CD14-positive monocyte (primary cell): Measurements from ENCODE around the gene INPP4A. TPM values are rescaled to one million over a fixed set of nuclear protein-coding genes. Genes with fewer than 3 reads are reported as not detected.
A peak's percentile ranks its signal among the peaks of the same experiment; 100 is the strongest.

Experiments
- DNase-seq, 3 donors: peaks; one replicate each; pipeline ENCODE4 v3.0.0-alpha.2; 2011 to 2022
- H2AFZ ChIP-seq: 2 replicates; pipeline ENCODE4 v1.6.0; 2012; ENCODE audit warnings: mild to moderate bottlenecking, low read depth, low read length, inconsistent platforms; ENCODE audit not compliant: insufficient read depth, poor library complexity, severe bottlenecking
- H3K27ac ChIP-seq, 2 donors: 1 replicate in 1 of 2; 2 replicates in 1 of 2; pipeline ENCODE4 v1.5.1; 2012 to 2013; ENCODE audit warnings: low read length in 2 of 2, control low read depth in 1 of 2, inconsistent platforms in 1 of 2, low read depth in 1 of 2, mild to moderate bottlenecking in 1 of 2
- H3K27me3 ChIP-seq, 2 donors: one replicate each; pipeline versions ENCODE4 v1.6.0 to v1.6.1; 2011 to 2013; ENCODE audit warnings: low read length in 2 of 2; ENCODE audit not compliant: control insufficient read depth in 2 of 2, insufficient read depth in 2 of 2
- H3K36me3 ChIP-seq, 2 donors: replicated peaks in 1 of 2; 1 replicate in 1 of 2; 2 replicates in 1 of 2; pipeline versions ENCODE4 v1.5.1 to v1.6.1; 2012 to 2013; ENCODE audit warnings: low read length in 2 of 2, control low read depth in 1 of 2, inconsistent platforms in 1 of 2, mild to moderate bottlenecking in 1 of 2; ENCODE audit not compliant: insufficient read depth in 2 of 2, control insufficient read depth in 1 of 2
- H3K4me1 ChIP-seq, 2 donors: 1 replicate in 1 of 2; 2 replicates in 1 of 2; pipeline versions ENCODE4 v1.5.1 to v1.6.1; 2012 to 2013; ENCODE audit warnings: low read length in 2 of 2, control low read depth in 1 of 2, inconsistent platforms in 1 of 2, mild to moderate bottlenecking in 1 of 2, moderate library complexity in 1 of 2; ENCODE audit not compliant: insufficient read depth in 2 of 2, control insufficient read depth in 1 of 2
- H3K4me2 ChIP-seq: replicated peaks from 2 replicates; pipeline ENCODE3; 2012; ENCODE audit warnings: low read length, moderate library complexity, mild to moderate bottlenecking; ENCODE audit not compliant: poor library complexity, severe bottlenecking; ENCODE audit errors: extremely low read depth
- H3K4me3 ChIP-seq, 3 experiments: fragments of 200-600 bp in 1 of 3; sonication (generic) in 1 of 3; replicated peaks in 1 of 3; 1 replicate in 2 of 3; 2 replicates in 1 of 3; pipeline ENCODE4 v1.5.1; 2011 to 2013; ENCODE audit warnings: low read length in 3 of 3, mild to moderate bottlenecking in 3 of 3, control low read depth in 2 of 3, low read depth in 2 of 3, inconsistent platforms in 1 of 3, moderate library complexity in 1 of 3
- H3K79me2 ChIP-seq: 2 replicates; pipeline ENCODE4 v1.6.0; 2012; ENCODE audit warnings: mild to moderate bottlenecking, control low read depth, inconsistent platforms, low read length, moderate library complexity; ENCODE audit not compliant: insufficient read depth
- H3K9ac ChIP-seq: 2 replicates; pipeline ENCODE4 v1.6.0; 2017; ENCODE audit warnings: low read length, mild to moderate bottlenecking; ENCODE audit not compliant: insufficient read depth, poor library complexity, severe bottlenecking
- H3K9me3 ChIP-seq, 2 donors: replicated peaks in 1 of 2; 1 replicate in 1 of 2; 2 replicates in 1 of 2; pipeline versions ENCODE4 v1.5.1 to v1.6.1; 2012 to 2013; ENCODE audit warnings: low read length in 2 of 2, control low read depth in 1 of 2; ENCODE audit not compliant: control insufficient read depth in 1 of 2, insufficient read depth in 1 of 2
- H4K20me1 ChIP-seq: 2 replicates; pipeline ENCODE4 v1.6.0; 2012; ENCODE audit warnings: mild to moderate bottlenecking, low read length, control low read depth, moderate library complexity; ENCODE audit not compliant: insufficient read depth
- H3K27ac Mint-ChIP-seq, 7 donors: one replicate each; pipeline ENCODE4 v1.8.0; 2020; ENCODE audit warnings: mild to moderate bottlenecking in 7 of 7, mixed read lengths in 7 of 7, moderate library complexity in 6 of 7, inconsistent platforms in 2 of 7
- H3K27me3 Mint-ChIP-seq, 3 donors: one replicate each; pipeline ENCODE4 v1.8.0; 2021 to 2022; ENCODE audit warnings: low read depth in 3 of 3, mild to moderate bottlenecking in 3 of 3, mixed read lengths in 3 of 3, moderate library complexity in 3 of 3, inconsistent platforms in 1 of 3
- H3K36me3 Mint-ChIP-seq, 2 donors: one replicate each; pipeline ENCODE4 v1.8.0; 2020; ENCODE audit warnings: mixed read lengths in 2 of 2, inconsistent platforms in 1 of 2, mild to moderate bottlenecking in 1 of 2
- H3K4me1 Mint-ChIP-seq: one replicate; pipeline ENCODE4 v1.8.0; 2020; ENCODE audit warnings: mild to moderate bottlenecking, mixed read lengths
- H3K4me3 Mint-ChIP-seq, 2 donors: one replicate each; pipeline ENCODE4 v1.8.0; 2020; ENCODE audit warnings: mild to moderate bottlenecking in 2 of 2, mixed read lengths in 2 of 2, moderate library complexity in 1 of 2
- H3K9me3 Mint-ChIP-seq, 7 donors: one replicate each; pipeline ENCODE4 v1.8.0; 2020 to 2022; ENCODE audit warnings: mixed read lengths in 7 of 7, mild to moderate bottlenecking in 6 of 7, moderate library complexity in 6 of 7, inconsistent platforms in 2 of 7
- WGBS: methylation state at CpG from one replicate; pipeline ENCODE4 v1.1.5; 2013; ENCODE audit warnings: missing lambda C conversion rate; ENCODE audit not compliant: insufficient coverage; 5-methylcytosine and 5-hydroxymethylcytosine counted together
- intact Hi-C, 2 donors: fragments of 100-400 bp; cut with micrococcal nuclease; formaldehyde crosslinking; loops; one replicate each; pipeline versions ENCODE4 v1.15.0 to v1.15.1; 2023
- polyA plus RNA-seq, 3 donors: library from polyadenylated mRNA; depleted of rRNA in 1 of 3; unstranded in 2 of 3; stranded (reverse) in 1 of 3; fragments of 300-500 nt in 2 of 3; fragments of >200 nt in 1 of 3; fragmentation: Illumina TruSeq in 2 of 3; gene quantifications; 1 replicate in 2 of 3; 2 replicates in 1 of 3; pipeline ENCODE4 v1.2.3, GENCODE V29; 2012 to 2021
- TF ChIP-seq, protein P1 (sequence below): fragments of 200-600 bp; IDR thresholded peaks from one replicate; pipeline ENCODE4 v1.8.0; 2022; ENCODE audit warnings: antibody characterized with exemption, mild to moderate bottlenecking

INPP4A gene
- polyA plus RNA-seq, 3 donors, result 13.7 to 52.4 (median 20.7) TPM

- H3K4me3 Mint-ChIP-seq, result peak overlapping the region; percentile 61 to 74
- Histone ChIP-seq H3K79me2 (peaks cover 73% of the 10 kb centered on the region), H3K9me3 (no peaks in the 10 kb centered on the region), H2AFZ (no peak overlapping the region), H4K20me1 (peaks cover 8% of the 10 kb centered on the region), H3K27ac (peak overlapping the region; percentile 93 to 97), H3K27me3 (no peaks in the 10 kb centered on the region), H3K4me3 (peak overlapping the region in 1 of 3 experiments; percentile 42), H3K9ac (peak overlapping the region; percentile 66), H3K36me3 (no peaks in the 10 kb centered on the region), H3K4me2 (peak overlapping the region; percentile 53), H3K4me1 (peaks cover 87 to 98% of the 10 kb centered on the region in 2 donors)
- peaks cover 16 to 30% of the 10 kb centered on the region in 2 donors for H3K36me3 Mint-ChIP-seq
- intact Hi-C loops, result loop anchor here (2.0 to 5.0 kb wide), 2 partner anchors 40 to 42 kb away; no protein-coding TSS in a partner anchor
- peak; percentile 92 to 97 (median 96) for DNase-seq
- peak overlapping the region; percentile 96 to 99 (median 97) for H3K27ac Mint-ChIP-seq
- 11% methylated on average over 8 of the region's 12 CpGs for WGBS
- no peaks in the 10 kb centered on the region for H3K27me3 Mint-ChIP-seq
- peaks cover 90% of the 10 kb centered on the region for H3K4me1 Mint-ChIP-seq
- TF ChIP-seq, protein P1, sequence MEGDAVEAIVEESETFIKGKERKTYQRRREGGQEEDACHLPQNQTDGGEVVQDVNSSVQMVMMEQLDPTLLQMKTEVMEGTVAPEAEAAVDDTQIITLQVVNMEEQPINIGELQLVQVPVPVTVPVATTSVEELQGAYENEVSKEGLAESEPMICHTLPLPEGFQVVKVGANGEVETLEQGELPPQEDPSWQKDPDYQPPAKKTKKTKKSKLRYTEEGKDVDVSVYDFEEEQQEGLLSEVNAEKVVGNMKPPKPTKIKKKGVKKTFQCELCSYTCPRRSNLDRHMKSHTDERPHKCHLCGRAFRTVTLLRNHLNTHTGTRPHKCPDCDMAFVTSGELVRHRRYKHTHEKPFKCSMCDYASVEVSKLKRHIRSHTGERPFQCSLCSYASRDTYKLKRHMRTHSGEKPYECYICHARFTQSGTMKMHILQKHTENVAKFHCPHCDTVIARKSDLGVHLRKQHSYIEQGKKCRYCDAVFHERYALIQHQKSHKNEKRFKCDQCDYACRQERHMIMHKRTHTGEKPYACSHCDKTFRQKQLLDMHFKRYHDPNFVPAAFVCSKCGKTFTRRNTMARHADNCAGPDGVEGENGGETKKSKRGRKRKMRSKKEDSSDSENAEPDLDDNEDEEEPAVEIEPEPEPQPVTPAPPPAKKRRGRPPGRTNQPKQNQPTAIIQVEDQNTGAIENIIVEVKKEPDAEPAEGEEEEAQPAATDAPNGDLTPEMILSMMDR, result no peak
- H3K9me3 Mint-ChIP-seq, result peaks cover 0 to 8% (median 3%) of the 10 kb centered on the region in 7 donors
Measured at GRCh38 chr2:98464772-98465310, 20.2 kb downstream of the INPP4A start.

- Histone ChIP-seq H4K20me1 (peaks cover 4% of the 10 kb centered on the region), H3K4me2 (peak overlapping the region; percentile 53), H3K4me3 (peak overlapping the region in 1 of 3 experiments; percentile 42), H3K9me3 (no peaks in the 10 kb centered on the region), H3K27me3 (no peaks in the 10 kb centered on the region), H2AFZ (no peak overlapping the region), H3K36me3 (no peaks in the 10 kb centered on the region), H3K27ac (peak overlapping the region; percentile 93 to 97), H3K4me1 (peaks cover 87 to 98% of the 10 kb centered on the region in 2 donors), H3K79me2 (peaks cover 73% of the 10 kb centered on the region), H3K9ac (peak overlapping the region; percentile 66)
- peak; percentile 58 to 68 (median 61) for DNase-seq
- TF ChIP-seq, protein P1, result no peak
- intact Hi-C loops, result loop anchor here in 1 of 2 donors (2.0 kb wide), 1 partner anchor 39 kb away; no protein-coding TSS in a partner anchor
- WGBS, result 8% methylated on average over 8 of the region's 11 CpGs
- Mint-ChIP-seq H3K27ac (peak overlapping the region; percentile 96 to 99 (median 97)), H3K36me3 (peaks cover 21 to 34% of the 10 kb centered on the region in 2 donors), H3K4me1 (peaks cover 90% of the 10 kb centered on the region), H3K4me3 (peak overlapping the region; percentile 39 to 74), H3K27me3 (no peaks in the 10 kb centered on the region), H3K9me3 (peaks cover 0 to 8% (median 3%) of the 10 kb centered on the region in 7 donors)
Measured at GRCh38 chr2:98465456-98466226, 21.0 kb downstream of the INPP4A start.
